Ascending aorta (tissue), 2 donors: ENCODE results near the gene SLC25A22. TPM values are rescaled to one million over a fixed set of nuclear protein-coding genes. Genes with fewer than 3 reads are reported as not detected.

Experiments
- DNase-seq, 2 donors: peaks; one replicate each; pipeline ENCODE4 v3.0.0-alpha.2; 2019; ENCODE audit warnings: low spot score in 2 of 2
- H3K27ac ChIP-seq, 2 donors: fragments of 200-600 bp; sonication (generic); one replicate each; pipeline ENCODE4 v1.5.1; 2016 to 2017; ENCODE audit warnings: mild to moderate bottlenecking in 1 of 2
- H3K27me3 ChIP-seq: fragments of 200-600 bp; sonication (generic); one replicate; pipeline ENCODE4 v1.5.1; 2017
- H3K36me3 ChIP-seq, 2 donors: fragments of 200-600 bp; sonication (generic); one replicate each; pipeline ENCODE4 v1.5.1; 2016
- H3K4me1 ChIP-seq, 2 donors: fragments of 200-600 bp; sonication (generic); one replicate each; pipeline ENCODE4 v1.5.1; 2016 to 2017; ENCODE audit warnings: mild to moderate bottlenecking in 1 of 2
- H3K4me3 ChIP-seq, 2 donors: fragments of 200-600 bp; sonication (generic); one replicate each; pipeline ENCODE4 v1.5.1; 2016 to 2017; ENCODE audit warnings: mild to moderate bottlenecking in 1 of 2
- H3K9me3 ChIP-seq, 2 donors: fragments of 200-600 bp; sonication (generic); one replicate each; pipeline ENCODE4 v1.5.1; 2016
- CTCF ChIP-seq, 3 experiments: fragments of 200-600 bp in 2 of 3; fragments of 450-650 bp in 1 of 3; sonication (generic) in 2 of 3; IDR thresholded peaks; one replicate each; pipeline ENCODE4 v1.5.1; 2016 to 2019; ENCODE audit warnings: antibody characterized with exemption in 3 of 3, mild to moderate bottlenecking in 1 of 3, moderate library complexity in 1 of 3
- intact Hi-C: fragments of 100-400 bp; cut with DNase I; formaldehyde crosslinking; loops from one replicate; pipeline ENCODE4 v1.15.1; 2023
- total RNA-seq: library from RNA; depleted of rRNA; stranded (reverse); fragments of >200 nt; gene quantifications from one replicate; pipeline ENCODE4 v1.1.0, GENCODE V29; 2016

Gene SLC25A22
- total RNA-seq, 1 donor from 2014 or later, result 5.6 TPM

DNA sequence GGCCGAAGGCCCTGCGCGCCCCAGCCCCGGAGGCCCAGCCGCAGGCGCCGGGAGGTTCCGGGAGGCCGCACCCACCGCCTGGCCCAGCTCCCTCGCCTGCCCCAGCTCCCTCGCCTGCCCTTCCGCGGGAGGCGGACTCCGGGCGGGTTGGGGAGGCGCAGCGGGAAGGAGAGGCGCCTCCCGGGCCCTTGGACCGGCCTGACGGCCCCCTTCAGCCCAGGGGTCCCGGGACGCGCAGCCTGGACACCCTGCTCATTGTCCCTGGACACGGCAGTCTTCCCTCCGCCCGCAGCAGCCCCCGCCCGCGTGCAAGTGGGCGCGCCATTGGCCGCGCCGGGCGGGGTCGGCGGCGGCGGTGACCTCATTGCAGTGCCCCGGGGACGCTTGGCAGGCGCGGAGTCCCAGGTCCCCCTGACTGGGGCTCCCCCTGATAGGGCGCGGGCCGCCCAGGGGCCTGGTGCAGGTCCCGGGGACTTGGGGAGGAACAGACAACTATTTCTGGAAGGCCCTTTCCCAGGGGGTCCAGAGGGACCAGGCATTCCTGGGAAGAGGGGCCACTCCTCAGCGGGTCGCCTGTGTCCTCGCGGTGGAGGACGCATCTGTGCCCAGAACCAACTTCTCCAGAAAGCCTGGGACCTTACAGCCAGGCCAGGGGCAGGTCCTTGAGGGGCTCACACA lies 35.2 kb upstream of the SLC25A22 start:
- TF ChIP-seq CTCF (IDR thresholded peaks at IDR 0.05), result no peak
- Histone ChIP-seq H3K9me3 (no peaks in the 10 kb centered on the region), H3K27ac (peak overlapping the region; percentile 81 to 95), H3K27me3 (no peaks in the 10 kb centered on the region), H3K4me3 (peak overlapping the region; percentile 67 to 84), H3K4me1 (peaks cover 13 to 55% of the 10 kb centered on the region in 2 donors), H3K36me3 (peaks cover 24 to 25% of the 10 kb centered on the region in 2 donors)
- DNase-seq, result peak in 1 of 2 donors; percentile 87
- intact Hi-C loops, result loop anchor here (1.0 kb wide), 1 partner anchor 24 kb away; the partner anchor contains the start of gene RPLP2

GRCh38 chr11:832529-833113 lies 34.5 kb upstream of the SLC25A22 start, which contains the start of gene CD151:
TSS of gene CD151 (plus strand) at chr11:832952. CDS start at chr11:836070, 3,118 bp downstream.
- H3K4me1 ChIP-seq, result peaks cover 13 to 56% of the 10 kb centered on the region in 2 donors
- DNase-seq, result peak in 1 of 2 donors; percentile 87
- intact Hi-C loops, result loop anchor here (1.0 kb wide), 2 partner anchors 13 to 23 kb away; partner anchors contain the start of gene RPLP2

DNA sequence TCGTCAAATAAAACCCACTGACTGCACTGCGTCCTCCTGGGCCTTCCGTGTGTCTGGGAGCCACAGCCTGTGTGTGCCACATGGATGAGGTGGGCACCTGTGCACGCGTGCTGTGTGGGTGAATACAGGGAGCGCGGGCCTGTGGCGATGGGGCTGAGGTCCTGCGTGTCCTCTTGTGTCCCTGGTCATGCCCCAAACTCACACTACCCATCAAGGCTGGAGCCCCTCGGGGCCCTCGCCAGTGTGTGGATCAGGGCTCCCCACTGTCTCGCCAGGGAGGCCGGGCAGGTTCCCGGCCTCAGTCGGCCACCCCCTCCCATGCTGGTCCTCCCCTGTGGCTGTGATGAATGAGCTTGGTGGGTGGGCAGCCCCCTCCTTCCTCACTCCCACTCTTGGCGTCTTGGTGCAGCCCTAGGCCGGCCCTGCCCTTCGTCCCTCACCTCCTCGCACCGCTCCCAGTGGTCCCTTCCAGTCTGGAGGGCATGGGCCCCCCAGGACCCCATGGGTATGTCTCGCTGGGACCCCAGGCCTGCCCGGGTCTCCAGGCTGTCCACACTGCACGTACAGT lies 34.0 kb upstream of the SLC25A22 start:
- no peak for TF ChIP-seq CTCF (IDR thresholded peaks at IDR 0.05)
- peaks cover 13 to 61% of the 10 kb centered on the region in 2 donors for H3K4me1 ChIP-seq
- no peak for DNase-seq
- peaks cover 11 to 13% of the 10 kb centered on the region in 2 donors for H3K36me3 ChIP-seq
- intact Hi-C loops, result loop anchor here (1.0 kb wide), 1 partner anchor 13 kb away; no protein-coding TSS in a partner anchor
- no peaks in the 10 kb centered on the region for H3K27me3 ChIP-seq
- no peaks in the 10 kb centered on the region for H3K9me3 ChIP-seq
- peak overlapping the region in 1 of 2 donors; percentile 81 for H3K27ac ChIP-seq
- peak overlapping the region; percentile 67 to 84 for H3K4me3 ChIP-seq

More at GRCh38 chr11:832529-833113, 34.5 kb upstream of the SLC25A22 start, which contains the start of gene CD151:
- no peak for TF ChIP-seq CTCF (IDR thresholded peaks at IDR 0.05)
- H3K9me3 ChIP-seq, result no peaks in the 10 kb centered on the region
- peak within 1 kb of the TSS; percentile 67 to 84 for H3K4me3 ChIP-seq
- no peaks in the 10 kb centered on the region for H3K27me3 ChIP-seq
- H3K36me3 ChIP-seq, result peaks cover 17 to 19% of the 10 kb centered on the region in 2 donors
- peak within 1 kb of the TSS; percentile 81 to 95 for H3K27ac ChIP-seq

GRCh38 chr11:831118-831864 lies 33.2 kb upstream of the SLC25A22 start:
- DNase-seq, result no peak
- intact Hi-C loops, result no loop called here
- no peak for TF ChIP-seq CTCF (IDR thresholded peaks at IDR 0.05)
- H3K4me3 ChIP-seq, result peak overlapping the region in 1 of 2 donors; percentile 56
- no peaks in the 10 kb centered on the region for H3K27me3 ChIP-seq
- H3K9me3 ChIP-seq, result no peaks in the 10 kb centered on the region
- no peak overlapping the region for H3K27ac ChIP-seq
- peaks cover 13 to 64% of the 10 kb centered on the region in 2 donors for H3K4me1 ChIP-seq
- H3K36me3 ChIP-seq, result peaks cover 4 to 5% of the 10 kb centered on the region in 2 donors
